GM12878 (cell line): ENCODE measurements around the gene PPP1R1B. TPM values are rescaled to one million over a fixed set of nuclear protein-coding genes. Genes with fewer than 3 reads are reported as not detected.

ENCODE experiments used
- ATAC-seq: fragments of 200-7000 bp; cut with Tn5 transposase; 3 replicates; pipeline ENCODE4 v1.9.1; 2020; ENCODE audit warnings: mild to moderate bottlenecking, moderate library complexity
- BruUV-seq: library from RNA; stranded (reverse); fragments of 400-500 nt; replicated peaks from 2 replicates; lab custom pipeline; 2021; lab: Mats Ljungman, UMichigan
- CTCF ChIA-PET: fragments of 300-600 bp; sonication (Branson Sonifier 250); formaldehyde crosslinking; extraction: SDS; loops from one replicate; lab custom pipeline; 2021; ENCODE audit warnings: inconsistent platforms; lab: Yijun Ruan, JAX
- POLR2A ChIA-PET: fragments of 350-600 bp; formaldehyde crosslinking; extraction: SDS; loops from one replicate; lab custom pipeline; 2021; ENCODE audit warnings: inconsistent platforms; lab: Charles Lee
- RAD21 ChIA-PET: fragments of 300-600 bp; sonication (Branson Sonifier 250); formaldehyde crosslinking; loops from one replicate; lab custom pipeline; 2023; ENCODE audit warnings: antibody characterized with exemption; ENCODE audit not compliant: unreplicated experiment; lab: Charles Lee
- SMC1A ChIA-PET: fragments of 300-600 bp; sonication (Branson Sonifier 250); formaldehyde crosslinking; loops from one replicate; lab custom pipeline; 2023; ENCODE audit not compliant: unreplicated experiment, uncharacterized antibody; lab: Charles Lee
- DNase-seq: peaks from one replicate; pipeline ENCODE4 v3.0.0-alpha.2; 2011; ENCODE audit warnings: low read depth, low spot score
- FAIRE-seq: peaks from 3 replicates; lab custom pipeline; 2011; peaks lifted over from hg19 to GRCh38; lab: Jason Lieb, UNC
- H2AFZ ChIP-seq: 2 replicates; pipeline ENCODE4 v1.6.0; 2011; ENCODE audit warnings: low read depth, low read length, control low read depth; ENCODE audit not compliant: control insufficient read depth
- H3K27ac ChIP-seq: 2 replicates; pipeline ENCODE4 v1.5.1; 2011; ENCODE audit warnings: control low read depth; ENCODE audit not compliant: control insufficient read depth, insufficient read depth
- H3K27me3 ChIP-seq, 2 experiments: replicated peaks in 1 of 2; 2 replicates each; pipeline versions ENCODE4 v1.6.0 to v1.6.1; 2011; ENCODE audit warnings: low read length in 1 of 2; ENCODE audit not compliant: control insufficient read depth in 2 of 2, insufficient read depth in 2 of 2
- H3K36me3 ChIP-seq, 2 experiments: 2 replicates each; pipeline ENCODE4 v1.5.1; 2011; ENCODE audit warnings: low read length in 1 of 2; ENCODE audit not compliant: control insufficient read depth in 2 of 2, insufficient read depth in 2 of 2
- H3K4me1 ChIP-seq: 2 replicates; pipeline ENCODE4 v1.6.1; 2011; ENCODE audit warnings: mild to moderate bottlenecking, low read length, moderate library complexity, mixed read lengths; ENCODE audit not compliant: control insufficient read depth, insufficient read depth
- H3K4me2 ChIP-seq: 2 replicates; pipeline ENCODE4 v1.6.0; 2011; ENCODE audit warnings: control low read depth; ENCODE audit not compliant: control insufficient read depth, insufficient read depth
- H3K4me3 ChIP-seq: fragments of 200-600 bp; sonication (generic); 2 replicates; pipeline ENCODE4 v1.5.1; 2016
- H3K79me2 ChIP-seq: 2 replicates; pipeline ENCODE4 v1.6.0; 2011; ENCODE audit warnings: low read length; ENCODE audit not compliant: control insufficient read depth, insufficient read depth
- H3K9ac ChIP-seq: 2 replicates; pipeline ENCODE4 v1.8.0; 2011; ENCODE audit warnings: low read length, control low read depth, mixed read lengths; ENCODE audit not compliant: control insufficient read depth, insufficient read depth
- H3K9me3 ChIP-seq: replicated peaks from 3 replicates; pipeline ENCODE4 v1.5.1; 2011; ENCODE audit warnings: mild to moderate bottlenecking, low read length; ENCODE audit not compliant: control insufficient read depth, insufficient read depth
- H4K20me1 ChIP-seq: 2 replicates; pipeline ENCODE4 v1.6.0; 2011; ENCODE audit not compliant: control insufficient read depth, insufficient read depth
- CBX3 ChIP-seq: fragments of 200-600 bp; sonication (generic); IDR thresholded peaks from 2 replicates; pipeline ENCODE4 v1.6.1; 2016; ENCODE audit warnings: low read depth, borderline replicate concordance
- CHD2 ChIP-seq: IDR thresholded peaks from 2 replicates; pipeline ENCODE4 v1.6.1; 2011; ENCODE audit warnings: low read depth, low read length, improper control_type of control experiment, borderline replicate concordance
- EED ChIP-seq: sonication (generic); IDR thresholded peaks from 2 replicates; pipeline ENCODE4 v1.6.1; 2016; ENCODE audit warnings: antibody characterized with exemption, low read depth
- HDAC6 ChIP-seq: fragments of 200-600 bp; sonication (generic); IDR thresholded peaks from one replicate; pipeline ENCODE4 v1.8.0; 2017; ENCODE audit warnings: antibody characterized with exemption; ENCODE audit not compliant: unreplicated experiment
- IKZF1 ChIP-seq: fragments of 450-650 bp; conservative IDR thresholded peaks from 2 replicates; pipeline ENCODE4 v1.6.1; 2017; ENCODE audit warnings: antibody characterized with exemption, mild to moderate bottlenecking
- IKZF2 ChIP-seq, 2 experiments: fragments of 450-650 bp; IDR thresholded peaks; 2 replicates each; pipeline ENCODE4 v1.6.1; 2017; ENCODE audit warnings: mild to moderate bottlenecking in 2 of 2, moderate library complexity in 2 of 2
- NR2C1 ChIP-seq: fragments of 450-650 bp; IDR thresholded peaks from 2 replicates; pipeline ENCODE4 v1.6.1; 2017; ENCODE audit warnings: antibody characterized with exemption, mild to moderate bottlenecking, moderate library complexity
- PAX5 ChIP-seq: IDR thresholded peaks from 2 replicates; pipeline ENCODE4 v1.6.1; 2011; ENCODE audit warnings: low read depth, low read length, borderline replicate concordance
- POLR2AphosphoS5 ChIP-seq: IDR thresholded peaks from 2 replicates; pipeline ENCODE4 v1.6.1; 2011; ENCODE audit warnings: mild to moderate bottlenecking, low read length, inconsistent platforms
- SPI1 ChIP-seq: IDR thresholded peaks from 2 replicates; pipeline ENCODE4 v1.6.1; 2011; ENCODE audit warnings: low read depth, mild to moderate bottlenecking, low read length, moderate library complexity, borderline replicate concordance; ENCODE audit not compliant: insufficient read depth
- WGBS: methylation state at CpG from one replicate; pipeline ENCODE4 v1.1.6; 2016; ENCODE audit warnings: low lambda C conversion rate; ENCODE audit not compliant: insufficient replicate concordance, insufficient coverage; ENCODE audit errors: missing lambda C conversion rate; 5-methylcytosine and 5-hydroxymethylcytosine counted together
- in situ Hi-C: fragments of 300-500 bp; cut with MboI; formaldehyde crosslinking; loops from 9 replicates; pipeline ENCODE4 v1.14.3; 2018; ENCODE audit warnings: mixed read lengths
- intact Hi-C: fragments of 100-400 bp; cut with micrococcal nuclease; formaldehyde crosslinking; loops from one replicate; pipeline ENCODE4 v1.14.2; 2022; ENCODE audit not compliant: unreplicated experiment
- polyA plus RNA-seq, 11 experiments: library from polyadenylated mRNA; depleted of rRNA in 4 of 11; unstranded in 6 of 11; stranded (reverse) in 5 of 11; fragments of >200 nt; fragmentation: Nextera tagmentation in 4 of 11; fragmentation: Illumina TruSeq in 1 of 11; extraction: Ambion mirVana in 4 of 11; extraction: Trizol in 1 of 11; gene quantifications; 1 replicate in 1 of 11; 2 replicates in 10 of 11; pipeline versions ENCODE4 v1.2.1 to v1.2.3, GENCODE V29; 2011 to 2016; ENCODE audit warnings: inconsistent platforms in 2 of 11, missing spikeins in 2 of 11, low read depth in 1 of 11
- total RNA-seq, 4 experiments: library from RNA; depleted of rRNA in 3 of 4; stranded (reverse); fragments of >200 nt in 3 of 4; fragmentation: Illumina TruSeq in 1 of 4; extraction: Trizol in 1 of 4; gene quantifications; 2 replicates each; pipeline versions ENCODE4 v1.2.1 to v1.2.3, GENCODE V29; 2013 to 2021
- TF ChIP-seq, protein P1 (sequence below): fragments of 450-650 bp; conservative IDR thresholded peaks from 2 replicates; pipeline ENCODE4 v1.6.1; 2017; ENCODE audit warnings: mild to moderate bottlenecking, moderate library complexity

The PPP1R1B gene
- total and polyA plus RNA-seq, 10 of the 15 experiments (the other 5 are each of a cell fraction or from before 2014, with no cell fraction given) = 0.08 TPM; not detected in 9

- ChIA-PET RAD21 (no interaction called here), CTCF (interaction anchor here (0.8 kb wide), 1 partner anchor 26 kb away, joined by 4 read pairs; no protein-coding TSS in a partner anchor), SMC1A (interaction anchor here (1.0 kb wide), 1 partner anchor 36 kb away, joined by 3 read pairs; no protein-coding TSS in a partner anchor), POLR2A (no interaction called here)
- no peaks in the 10 kb centered on the region for H4K20me1 ChIP-seq
- no peaks in the 10 kb centered on the region for H3K79me2 ChIP-seq
- 76% methylated on average over 11 of the region's 15 CpGs for WGBS
- no peak overlapping the region for H2AFZ ChIP-seq
- peak; percentile 54 for FAIRE-seq
- no peaks in the 10 kb centered on the region for H3K9me3 ChIP-seq
- intact Hi-C loops = no loop called here
- no TSS peak for BruUV-seq
- DNase-seq = no peak
- H3K4me3 ChIP-seq = no peak overlapping the region
- no peak overlapping the region for H3K9ac ChIP-seq
- H3K27me3 ChIP-seq = no peaks in the 10 kb centered on the region
- H3K36me3 ChIP-seq = peaks cover 16 to 26% of the 10 kb centered on the region in 2 experiments; a peak in 3 of 4 replicates
- in situ Hi-C loops = no loop called here
- peaks cover 6% of the 10 kb centered on the region; the same call in 1 of the 2 replicates for H3K4me1 ChIP-seq
- ATAC-seq = no peak
- peak overlapping the region; percentile 36; the same call in 1 of the 2 replicates for H3K4me2 ChIP-seq
- H3K27ac ChIP-seq = no peak overlapping the region; the same call in 1 of the 2 replicates
- TF ChIP-seq IKZF1 (peak; percentile 28; the same call in 1 of the 2 replicates), HDAC6 (no peak), EED (peak; percentile 60), SPI1 (peak; percentile 73), IKZF2 (IDR thresholded peaks at IDR 0.05) (0 out of 4 replicates have a peak, but pooled peaks of 1 of the 2 experiments have one; percentile 14)
Measured at GRCh38 chr17:39659279-39660010, 32.7 kb downstream of the PPP1R1B start.

DNA sequence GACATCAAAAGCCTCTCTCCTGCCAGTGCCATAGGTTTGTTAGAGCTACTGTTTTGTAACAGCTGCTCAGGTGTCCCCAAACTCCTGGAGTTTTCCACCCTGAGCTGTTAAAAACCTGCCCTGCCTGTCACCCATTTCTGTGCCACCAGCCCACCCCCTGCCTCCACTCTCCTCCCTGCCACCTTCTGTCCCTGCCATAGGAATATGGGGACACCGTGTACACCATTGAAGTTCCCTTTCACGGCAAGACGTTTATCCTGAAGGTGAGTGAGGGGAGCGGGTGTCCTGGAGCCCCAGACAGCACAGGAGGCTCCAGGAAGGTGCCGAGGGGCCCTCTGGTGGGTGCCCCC is 33.2 kb downstream of the PPP1R1B start:
- Histone ChIP-seq H3K4me1 (peaks cover 6% of the 10 kb centered on the region; the same call in 1 of the 2 replicates), H3K9me3 (no peaks in the 10 kb centered on the region), H3K9ac (no peak overlapping the region), H3K4me2 (no peak overlapping the region), H3K27ac (no peak overlapping the region), H3K4me3 (no peak overlapping the region), H4K20me1 (no peaks in the 10 kb centered on the region), H3K36me3 (peaks cover 12 to 24% of the 10 kb centered on the region in 2 experiments; a peak in 3 of 4 replicates), H3K27me3 (no peaks in the 10 kb centered on the region), H2AFZ (no peak overlapping the region), H3K79me2 (no peaks in the 10 kb centered on the region)
- DNase-seq = no peak
- ATAC-seq = no peak
- TF ChIP-seq CBX3 = no peak
- no peak for TF ChIP-seq CHD2
- TF ChIP-seq POLR2AphosphoS5 = no peak
- TF ChIP-seq NR2C1 = no peak
- TF ChIP-seq PAX5 = no peak
- TF ChIP-seq, protein P1, sequence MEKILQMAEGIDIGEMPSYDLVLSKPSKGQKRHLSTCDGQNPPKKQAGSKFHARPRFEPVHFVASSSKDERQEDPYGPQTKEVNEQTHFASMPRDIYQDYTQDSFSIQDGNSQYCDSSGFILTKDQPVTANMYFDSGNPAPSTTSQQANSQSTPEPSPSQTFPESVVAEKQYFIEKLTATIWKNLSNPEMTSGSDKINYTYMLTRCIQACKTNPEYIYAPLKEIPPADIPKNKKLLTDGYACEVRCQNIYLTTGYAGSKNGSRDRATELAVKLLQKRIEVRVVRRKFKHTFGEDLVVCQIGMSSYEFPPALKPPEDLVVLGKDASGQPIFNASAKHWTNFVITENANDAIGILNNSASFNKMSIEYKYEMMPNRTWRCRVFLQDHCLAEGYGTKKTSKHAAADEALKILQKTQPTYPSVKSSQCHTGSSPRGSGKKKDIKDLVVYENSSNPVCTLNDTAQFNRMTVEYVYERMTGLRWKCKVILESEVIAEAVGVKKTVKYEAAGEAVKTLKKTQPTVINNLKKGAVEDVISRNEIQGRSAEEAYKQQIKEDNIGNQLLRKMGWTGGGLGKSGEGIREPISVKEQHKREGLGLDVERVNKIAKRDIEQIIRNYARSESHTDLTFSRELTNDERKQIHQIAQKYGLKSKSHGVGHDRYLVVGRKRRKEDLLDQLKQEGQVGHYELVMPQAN = no peak
- ChIA-PET POLR2A (no interaction called here), RAD21 (no interaction called here), CTCF (interaction anchor here (0.8 kb wide), 1 partner anchor 26 kb away, joined by 4 read pairs; no protein-coding TSS in a partner anchor), SMC1A (interaction anchor here (1.0 kb wide), 1 partner anchor 37 kb away, joined by 3 read pairs; no protein-coding TSS in a partner anchor)
- WGBS = 78% methylated on average over 5 of the region's 5 CpGs
- BruUV-seq = no TSS peak
- no peak for FAIRE-seq
- in situ Hi-C loops = no loop called here
- intact Hi-C loops = no loop called here
